Brain microvascular endothelial cell (primary cell): ENCODE data around the gene TIGD2.
"Not testable (repeated sequence)": the region's sequence is repeated elsewhere in the genome, so short reads cannot be mapped to it uniquely, and the experiment has no call there.

Experiments
- DNase-seq: peaks from one replicate; pipeline ENCODE4 v3.0.0-alpha.2; 2020
- H3K27ac ChIP-seq: fragments of 250-450 bp; sonication (Bioruptor Pico); 2 replicates; pipeline ENCODE4 v1.5.1; 2020; ENCODE audit warnings: mild to moderate bottlenecking, moderate library complexity
- H3K27me3 ChIP-seq: fragments of 250-450 bp; sonication (Bioruptor Pico); replicated peaks from 2 replicates; pipeline ENCODE4 v1.5.1; 2020; ENCODE audit warnings: mild to moderate bottlenecking
- H3K36me3 ChIP-seq: fragments of 250-450 bp; sonication (Bioruptor Pico); replicated peaks from 2 replicates; pipeline ENCODE4 v1.5.1; 2020; ENCODE audit warnings: mild to moderate bottlenecking
- H3K4me3 ChIP-seq: 2 replicates; pipeline ENCODE4 v1.5.1; 2011; ENCODE audit warnings: low read depth, mild to moderate bottlenecking, control low read depth, low read length, moderate library complexity
- in situ Hi-C: cut with HindIII; loops from 2 replicates; pipeline ENCODE4 v1.10.0; 2017; ENCODE audit warnings: low sequenced_read_pairs, low pct_ligation_motif_present
- TF ChIP-seq, protein P1 (sequence below): IDR thresholded peaks from 2 replicates; pipeline ENCODE4 v1.5.1; 2011; ENCODE audit warnings: low read depth, mild to moderate bottlenecking, moderate library complexity, low read length, control low read depth, inconsistent platforms; ENCODE audit errors: missing control alignments

The TIGD2 gene

GRCh38 chr4:89142691-89143669 lies 31.6 kb downstream of the TIGD2 start:
- TF ChIP-seq, protein P1, sequence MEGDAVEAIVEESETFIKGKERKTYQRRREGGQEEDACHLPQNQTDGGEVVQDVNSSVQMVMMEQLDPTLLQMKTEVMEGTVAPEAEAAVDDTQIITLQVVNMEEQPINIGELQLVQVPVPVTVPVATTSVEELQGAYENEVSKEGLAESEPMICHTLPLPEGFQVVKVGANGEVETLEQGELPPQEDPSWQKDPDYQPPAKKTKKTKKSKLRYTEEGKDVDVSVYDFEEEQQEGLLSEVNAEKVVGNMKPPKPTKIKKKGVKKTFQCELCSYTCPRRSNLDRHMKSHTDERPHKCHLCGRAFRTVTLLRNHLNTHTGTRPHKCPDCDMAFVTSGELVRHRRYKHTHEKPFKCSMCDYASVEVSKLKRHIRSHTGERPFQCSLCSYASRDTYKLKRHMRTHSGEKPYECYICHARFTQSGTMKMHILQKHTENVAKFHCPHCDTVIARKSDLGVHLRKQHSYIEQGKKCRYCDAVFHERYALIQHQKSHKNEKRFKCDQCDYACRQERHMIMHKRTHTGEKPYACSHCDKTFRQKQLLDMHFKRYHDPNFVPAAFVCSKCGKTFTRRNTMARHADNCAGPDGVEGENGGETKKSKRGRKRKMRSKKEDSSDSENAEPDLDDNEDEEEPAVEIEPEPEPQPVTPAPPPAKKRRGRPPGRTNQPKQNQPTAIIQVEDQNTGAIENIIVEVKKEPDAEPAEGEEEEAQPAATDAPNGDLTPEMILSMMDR = no peak
- H3K27ac ChIP-seq = no peak overlapping the region
- no peaks in the 10 kb centered on the region for H3K36me3 ChIP-seq
- in situ Hi-C loops = no loop called here
- no peak for DNase-seq
- no peak overlapping the region for H3K4me3 ChIP-seq
- H3K27me3 ChIP-seq = no peaks in the 10 kb centered on the region

GRCh38 chr4:89144652-89145051 lies 33.3 kb downstream of the TIGD2 start:
- H3K36me3 ChIP-seq, H3K27me3 ChIP-seq, in situ Hi-C loops, DNase-seq, H3K4me3 ChIP-seq, H3K27ac ChIP-seq: not testable (repeated sequence)

GRCh38 chr4:89146196-89146595 lies 34.9 kb downstream of the TIGD2 start:
- no peak for DNase-seq
- no peaks in the 10 kb centered on the region for H3K27me3 ChIP-seq
- no peaks in the 10 kb centered on the region for H3K36me3 ChIP-seq
- TF ChIP-seq, protein P1 = no peak
- in situ Hi-C loops = no loop called here
- no peak overlapping the region for H3K4me3 ChIP-seq
- H3K27ac ChIP-seq = no peak overlapping the region

DNA sequence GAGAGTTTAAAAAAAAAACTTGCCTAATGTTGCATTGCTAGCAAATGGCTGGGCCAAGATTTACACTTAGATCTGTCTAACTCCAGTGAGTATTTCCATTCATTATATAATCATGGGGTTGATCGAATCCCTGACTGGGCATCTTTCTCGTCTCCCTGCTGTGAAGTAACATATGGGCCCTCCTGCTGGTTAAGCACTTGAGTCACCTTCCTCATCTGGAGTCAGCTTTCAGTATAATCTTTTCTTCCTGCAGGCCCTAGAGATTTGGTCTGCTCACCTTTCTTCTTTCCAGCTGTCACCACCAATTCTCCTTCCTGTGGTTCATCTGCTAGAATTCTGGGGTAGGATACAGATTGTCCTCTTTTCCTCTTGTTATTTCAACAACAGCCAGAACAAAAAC lies 41.6 kb downstream of the TIGD2 start:
- DNase-seq = peak; percentile 51
- Histone ChIP-seq H3K4me3 (no peak overlapping the region), H3K27ac (no peak overlapping the region), H3K36me3 (no peaks in the 10 kb centered on the region), H3K27me3 (no peaks in the 10 kb centered on the region)
- in situ Hi-C loops = no loop called here
- TF ChIP-seq, protein P1 = no peak

DNA sequence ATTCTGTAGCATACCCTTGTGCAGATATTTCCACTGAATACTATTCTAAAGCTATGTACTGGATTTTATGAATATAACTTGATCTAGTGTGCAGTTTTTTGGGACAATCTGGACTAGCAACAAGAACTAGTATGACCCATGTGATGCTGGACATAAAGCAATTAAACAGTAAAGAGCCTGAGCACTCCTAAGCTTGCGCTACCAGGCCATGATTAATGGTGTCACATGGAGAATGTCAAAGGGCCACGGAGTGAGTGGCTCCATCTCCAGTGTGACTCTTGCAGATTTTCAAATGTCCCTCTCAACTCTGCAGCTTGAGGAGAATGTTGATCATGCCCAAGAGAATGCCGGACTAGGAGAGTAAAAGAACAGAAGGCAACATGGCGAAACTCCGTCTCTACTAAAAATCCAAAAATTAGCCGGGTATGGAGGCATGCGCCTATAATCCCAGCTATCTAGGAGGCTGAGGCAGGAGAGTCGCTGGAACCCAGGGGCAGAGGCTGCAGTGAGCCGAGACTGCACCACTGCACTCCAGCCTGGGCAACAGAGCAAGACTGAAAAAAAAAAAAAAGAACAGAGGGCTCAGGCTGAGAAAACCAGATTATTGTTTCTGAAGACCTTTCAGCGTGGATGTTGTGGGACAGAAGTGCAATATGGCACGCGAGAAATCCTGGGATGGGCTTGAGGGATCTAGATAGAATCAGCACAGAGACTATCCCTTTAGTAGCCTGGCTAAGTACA lies 45.0 kb downstream of the TIGD2 start:
- TF ChIP-seq, protein P1 = no peak
- in situ Hi-C loops = no loop called here
- Histone ChIP-seq H3K27me3 (no peaks in the 10 kb centered on the region), H3K27ac (no peak overlapping the region), H3K36me3 (no peaks in the 10 kb centered on the region), H3K4me3 (no peak overlapping the region)
- no peak for DNase-seq

- Histone ChIP-seq H3K36me3 (no peaks in the 10 kb centered on the region), H3K4me3 (no peak overlapping the region), H3K27me3 (no peaks in the 10 kb centered on the region), H3K27ac (no peak overlapping the region)
- in situ Hi-C loops = no loop called here
- DNase-seq = no peak
- TF ChIP-seq, protein P1 = no peak
These were observed 46.2 kb downstream of the TIGD2 start for GRCh38 chr4:89157488-89158024.
